A172 (cell line): Measurements from ENCODE around the gene AP1AR. TPM values are rescaled to one million over a fixed set of nuclear protein-coding genes. Genes with fewer than 3 reads are reported as not detected.
A peak's percentile ranks its signal among the peaks of the same experiment; 100 is the strongest.
"Not testable (repeated sequence)": the region's sequence is repeated elsewhere in the genome, so short reads cannot be mapped to it uniquely, and the experiment has no call there.

ENCODE experiments used
- DNase-seq: peaks from one replicate; pipeline ENCODE4 v3.0.0-alpha.2; 2015; ENCODE audit warnings: low spot score
- total RNA-seq: library from RNA; depleted of rRNA; stranded (reverse); fragments of >200 nt; shearing (Covaris generic); gene quantifications from 2 replicates; pipeline ENCODE4 v1.2.3, GENCODE V29; 2014

The AP1AR gene
- total RNA-seq, 1 experiment from 2014 or later, result 32.9 TPM

- no peak for DNase-seq
Observed at GRCh38 chr4:112279025-112279881, 47.7 kb downstream of the AP1AR start.

DNA sequence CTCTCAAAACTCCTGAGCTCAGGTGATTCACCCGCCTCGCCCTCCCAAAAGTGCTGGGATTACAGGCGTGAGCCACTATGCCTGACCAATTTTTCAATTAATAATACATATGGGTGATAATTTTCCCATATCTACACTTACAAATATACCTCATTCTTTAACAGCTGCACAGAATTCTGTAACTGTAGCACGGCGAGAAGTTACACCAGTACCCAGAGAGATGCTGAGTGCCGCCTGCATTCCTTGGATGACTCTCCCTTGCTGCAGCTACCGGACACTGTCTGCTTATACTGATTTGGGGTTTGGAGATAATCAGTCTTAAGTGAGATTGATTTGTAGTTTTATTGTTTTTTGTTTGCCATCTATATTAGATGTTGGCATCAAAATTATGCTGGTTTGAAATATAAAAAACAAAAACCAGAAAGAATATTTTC lies 48.3 kb downstream of the AP1AR start:
- DNase-seq, result no peak

DNA sequence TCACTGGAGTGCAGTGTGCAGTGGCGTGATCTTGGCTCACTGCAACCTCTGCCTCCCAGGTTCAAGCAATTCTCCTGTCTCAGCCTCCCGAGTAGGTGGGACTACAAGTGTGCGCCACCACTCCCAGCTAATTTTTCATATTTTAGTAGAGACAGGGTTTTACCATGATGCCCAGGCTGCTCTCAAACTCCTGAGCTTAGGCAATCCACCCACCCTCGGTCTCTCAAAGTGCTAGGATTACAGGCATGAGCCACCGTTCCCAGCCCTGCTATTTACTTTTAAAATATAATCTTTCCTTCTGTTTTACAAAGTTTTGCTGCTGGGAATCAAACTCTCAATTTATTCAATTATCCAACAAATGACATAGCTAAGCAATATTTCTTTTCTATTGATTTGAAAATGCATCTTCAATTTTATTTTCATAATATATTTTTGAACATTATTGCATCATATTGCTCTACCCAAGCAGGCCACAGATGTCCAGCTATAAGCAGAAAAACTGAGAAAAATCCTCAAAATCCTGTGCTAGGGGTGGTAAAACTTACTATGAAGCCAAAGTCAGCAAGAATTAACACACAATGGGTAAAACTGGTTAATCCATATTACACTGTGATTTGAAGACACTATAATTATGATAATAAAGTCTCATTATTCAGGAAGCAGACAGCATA lies 48.9 kb downstream of the AP1AR start:
- no peak for DNase-seq

DNA sequence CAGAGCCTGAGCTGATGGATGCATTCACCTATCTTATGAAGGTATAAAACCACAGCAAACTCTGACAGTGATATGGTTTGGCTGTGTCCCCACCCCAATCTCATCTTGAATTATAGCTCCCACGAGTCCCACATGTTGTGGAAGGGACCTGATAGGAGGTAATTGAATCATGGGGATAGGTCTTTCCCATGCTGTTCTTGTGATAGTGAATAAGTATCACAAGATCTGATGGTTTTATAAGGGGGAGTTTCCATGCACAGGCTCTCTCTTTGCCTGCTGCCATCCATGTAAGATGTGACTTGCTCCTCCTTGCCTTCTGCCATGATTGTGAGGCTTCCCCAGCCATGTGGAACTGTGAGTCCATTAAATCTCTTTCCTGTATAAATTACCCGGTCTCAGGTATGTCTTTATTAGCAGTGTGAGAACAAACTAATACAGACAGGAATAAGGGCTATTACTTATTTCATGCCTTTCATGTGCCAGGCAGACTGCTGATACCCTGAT lies 50.4 kb downstream of the AP1AR start:
- not testable (repeated sequence) for DNase-seq

DNA sequence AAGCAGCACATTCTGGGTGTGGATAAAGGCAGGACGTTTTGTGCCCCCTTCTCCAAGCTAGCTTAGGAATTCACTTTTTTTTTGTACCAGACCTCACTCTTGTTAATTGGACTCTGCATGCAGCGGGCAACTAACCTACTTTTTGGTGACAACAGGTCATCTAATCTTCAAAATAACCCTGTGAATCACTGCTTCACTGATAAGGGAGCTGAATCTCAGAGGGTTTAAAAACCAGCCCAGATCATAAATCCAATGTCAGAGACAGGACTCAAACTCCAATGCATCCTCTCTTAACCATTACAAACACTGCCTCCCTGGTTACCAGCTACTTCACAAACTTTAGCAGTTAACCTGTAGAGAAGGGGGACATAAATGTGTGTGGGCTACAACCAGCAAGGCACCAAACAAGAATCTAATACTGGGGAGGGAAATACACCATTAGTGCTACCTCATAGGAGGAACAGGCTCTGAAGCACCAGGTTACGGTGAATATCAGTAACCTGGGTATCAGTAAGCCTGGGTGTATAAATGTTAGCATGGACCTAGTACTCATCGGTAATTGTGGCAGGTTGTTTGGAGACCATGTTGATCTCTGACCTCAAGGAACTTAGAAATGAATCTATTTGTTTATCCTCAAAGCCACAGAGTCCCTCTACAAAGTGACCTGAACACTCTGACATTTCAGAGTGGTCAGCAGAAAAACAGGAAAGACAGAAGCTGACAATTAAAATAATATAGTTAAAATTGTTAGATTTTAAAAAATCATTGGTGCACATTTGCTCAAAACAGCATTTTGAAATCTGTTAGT lies 51.5 kb downstream of the AP1AR start:
- DNase-seq, result no peak

DNA sequence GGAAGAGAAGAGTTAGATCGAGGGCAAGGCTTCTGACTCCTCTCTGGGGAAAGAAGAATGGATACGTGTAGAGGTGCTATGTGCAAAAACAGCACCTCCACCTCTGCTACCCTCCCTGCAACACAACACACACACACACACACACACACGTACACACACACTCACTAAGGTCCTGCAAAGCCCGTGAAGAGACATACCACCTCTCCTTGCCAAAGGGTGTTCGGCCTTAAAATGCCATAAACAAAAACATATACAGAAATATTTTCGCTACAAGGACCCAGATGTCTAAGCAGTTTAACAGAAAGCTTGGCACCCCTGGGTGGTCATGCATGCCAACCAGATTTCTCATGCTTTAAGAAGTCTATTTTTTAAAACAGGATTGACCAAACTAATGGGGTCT lies 52.6 kb downstream of the AP1AR start:
- no peak for DNase-seq

DNA sequence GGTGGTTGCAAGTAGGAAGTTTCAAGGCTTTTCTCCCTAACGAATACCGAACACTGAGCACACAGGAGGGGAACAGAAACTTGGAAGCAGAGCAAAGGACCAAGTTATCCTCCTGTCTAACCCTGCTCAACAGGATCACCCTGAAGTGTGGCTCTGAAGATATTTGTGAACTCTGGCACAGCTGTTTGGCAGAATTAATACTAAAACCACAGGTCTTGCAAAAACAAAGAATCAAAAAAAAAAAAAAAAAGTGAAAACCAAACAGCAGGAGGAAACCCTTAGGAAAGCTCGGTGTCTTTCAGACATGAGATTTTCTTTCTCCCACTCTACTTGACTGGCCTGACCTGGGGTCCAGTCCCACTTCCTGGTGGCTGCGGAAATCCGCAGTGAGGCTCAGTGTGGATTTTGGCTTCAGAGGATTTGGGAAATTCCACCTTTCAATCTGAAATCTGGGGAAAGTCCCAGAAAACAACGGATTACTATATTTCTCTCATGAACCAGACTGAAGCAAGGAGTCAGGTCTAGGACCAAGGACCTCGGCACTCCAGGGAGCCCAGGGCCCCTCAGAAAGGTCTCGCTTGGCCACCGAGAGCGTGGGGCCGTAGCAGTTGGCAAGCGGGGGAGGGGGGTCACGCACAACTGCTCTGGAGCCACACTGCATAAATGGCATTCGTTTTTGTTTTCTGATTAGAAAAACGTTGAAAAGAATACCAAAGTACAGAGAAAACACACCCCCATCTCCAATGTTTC lies 53.2 kb downstream of the AP1AR start:
- no peak for DNase-seq

DNA sequence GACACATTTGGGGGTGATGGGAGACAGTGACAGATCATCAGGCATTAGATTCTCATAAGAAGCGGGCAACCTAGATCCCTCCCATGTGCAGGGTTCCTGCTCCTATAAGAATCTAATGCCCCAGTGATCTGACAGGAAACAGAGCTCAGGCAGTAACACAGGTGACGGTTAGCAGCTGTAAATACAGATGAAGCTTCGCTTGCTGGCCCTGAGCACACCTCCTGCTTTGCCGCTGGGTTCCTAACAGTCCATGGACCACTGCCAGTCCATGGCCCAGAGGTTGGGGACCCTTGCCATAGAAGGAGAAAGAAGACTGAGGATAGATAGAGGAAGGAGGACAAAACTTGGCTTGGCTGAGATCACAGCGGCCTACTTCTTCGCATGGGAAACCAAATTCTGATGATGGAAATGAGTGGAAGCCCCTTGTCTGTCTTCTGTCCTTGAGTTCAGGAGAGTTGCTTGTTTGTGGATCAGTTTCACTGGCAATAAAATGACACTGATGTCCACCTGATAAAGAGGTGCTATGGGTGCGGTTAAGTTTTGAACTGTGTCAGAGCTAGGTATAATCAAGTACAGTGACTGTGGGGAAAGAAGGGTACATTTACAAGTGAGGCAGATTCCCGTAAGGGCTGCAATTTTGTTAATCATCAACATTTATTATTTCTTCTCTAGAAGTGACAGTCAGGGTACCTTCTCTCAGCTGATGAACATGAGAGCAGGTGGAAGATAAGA lies 55.8 kb downstream of the AP1AR start:
- DNase-seq, result no peak

DNA sequence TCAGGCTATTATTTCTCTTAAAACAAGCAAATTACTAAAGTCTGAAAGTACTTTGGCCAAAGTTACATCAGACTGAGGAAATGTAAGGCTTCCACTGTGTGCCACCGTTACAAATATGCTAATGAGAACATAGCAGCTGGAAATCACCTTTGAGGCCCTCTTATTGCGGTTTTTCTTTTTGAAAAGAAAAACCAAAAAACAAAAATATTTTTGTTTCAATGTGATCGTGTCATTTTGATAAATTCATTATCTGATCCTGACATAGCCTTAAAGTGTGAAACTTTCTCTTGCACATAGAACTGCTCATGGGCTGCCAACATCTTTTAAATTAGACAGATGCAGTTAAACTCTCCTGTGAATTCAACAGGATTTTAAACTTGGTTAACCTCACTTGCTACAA lies 56.9 kb downstream of the AP1AR start:
- DNase-seq, result no peak

DNA sequence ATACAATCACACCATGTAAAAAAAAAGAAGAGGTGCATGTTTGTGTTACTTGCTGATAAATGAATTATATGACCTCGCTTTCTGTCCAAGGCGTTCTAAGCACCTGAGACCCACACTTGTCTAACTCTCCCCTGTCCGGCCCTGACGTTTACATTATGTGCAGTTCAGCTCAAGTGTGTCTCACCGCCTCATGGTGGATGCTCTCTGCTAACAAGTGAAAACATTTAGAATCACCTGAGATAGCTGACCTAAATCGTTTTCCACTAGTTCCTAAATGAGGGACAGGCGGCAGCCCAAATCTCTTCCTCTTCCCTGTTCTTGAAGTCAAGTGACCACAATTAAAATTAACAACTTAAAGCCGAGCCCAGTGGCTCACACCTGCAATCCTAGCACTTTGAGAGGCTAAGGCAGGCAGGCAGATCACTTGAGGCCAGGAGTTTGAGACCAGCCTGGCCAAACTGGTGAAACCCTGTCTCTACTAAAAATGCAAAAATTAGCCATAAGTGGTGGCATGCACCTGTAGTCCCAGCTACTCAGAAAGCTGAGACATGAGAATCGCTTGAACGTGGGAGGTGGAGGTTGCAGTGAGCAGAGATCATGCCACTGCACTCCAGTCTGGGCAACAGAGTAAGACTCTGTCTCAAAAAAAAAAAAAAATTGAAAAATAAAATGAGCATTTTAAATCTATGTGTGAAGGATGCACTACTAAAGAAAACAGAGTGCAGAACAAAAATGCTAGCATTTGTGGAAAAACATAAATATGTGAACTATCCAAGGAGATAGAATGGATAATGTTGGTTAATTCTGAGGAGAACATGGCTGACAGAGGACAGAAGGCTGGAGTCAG lies 58.0 kb downstream of the AP1AR start:
- DNase-seq, result no peak

GRCh38 chr4:112290341-112290740 lies 58.8 kb downstream of the AP1AR start:
- DNase-seq, result no peak

DNA sequence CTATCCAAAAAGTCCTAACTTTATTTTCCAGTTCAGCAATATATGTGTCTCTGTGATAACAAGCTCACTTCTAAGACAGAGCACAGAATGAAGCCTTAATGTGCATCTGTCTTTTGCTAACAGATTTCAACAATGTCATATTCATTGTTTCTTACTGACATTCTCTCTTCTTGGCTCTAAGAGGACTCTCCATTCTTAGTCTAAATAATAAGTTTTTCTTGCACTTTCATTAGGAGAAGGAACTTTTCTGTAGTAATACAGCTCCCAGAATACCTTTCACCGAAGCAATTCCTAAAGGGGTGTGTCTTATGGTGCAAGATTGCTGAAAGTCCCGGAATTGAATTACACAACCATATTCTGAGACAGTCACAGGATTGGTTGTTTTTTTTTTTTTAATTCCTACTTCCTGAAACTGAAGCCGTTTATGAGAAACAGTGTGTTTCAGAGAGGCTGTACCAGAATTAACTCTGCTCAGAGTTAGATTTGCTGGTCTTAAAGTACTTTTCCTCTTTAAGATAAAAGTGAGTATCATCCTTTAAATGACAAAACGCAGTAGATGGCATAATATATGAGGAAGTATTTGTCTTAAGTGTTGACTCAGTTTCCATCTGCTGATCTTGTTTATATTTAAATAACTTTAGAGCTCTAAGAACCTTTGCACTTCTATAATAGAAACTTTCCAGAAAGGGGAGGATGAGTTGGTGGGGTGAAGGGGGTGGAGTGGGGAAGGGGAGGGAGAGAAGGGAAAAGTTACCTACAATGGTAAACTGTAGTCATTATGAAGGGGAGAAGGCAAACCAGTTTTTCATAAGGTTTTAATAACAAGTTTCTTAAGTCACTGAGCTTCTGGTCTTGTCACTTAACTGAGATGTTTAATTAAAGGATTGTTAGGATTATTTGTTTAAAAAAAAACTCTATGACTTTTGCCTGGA lies 65.6 kb downstream of the AP1AR start, which contains the start of gene ALPK1:
Gene ALPK1 (plus strand): TSS at position 421 of the 932 bp plus-strand sequence.
- DNase-seq, result peak; percentile 81

DNA sequence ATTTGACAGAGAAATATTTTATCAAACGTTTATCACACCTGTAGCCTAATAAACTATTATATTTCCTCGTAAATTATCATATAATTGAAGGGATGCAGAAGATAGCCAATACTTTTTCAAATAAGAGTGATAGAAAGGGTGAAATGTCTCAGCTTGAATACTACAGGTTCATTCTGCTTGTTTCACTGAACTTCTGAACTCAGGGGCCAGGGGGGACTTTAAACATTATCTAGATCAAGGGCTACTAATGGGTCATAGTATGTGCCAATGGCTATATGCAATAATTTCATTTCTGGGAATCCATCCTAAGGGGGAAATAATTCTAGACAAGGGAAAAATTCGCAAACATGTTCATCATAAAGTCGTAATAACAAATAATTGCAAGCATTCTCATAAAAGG lies 68.1 kb downstream of the AP1AR start:
- no peak for DNase-seq

GRCh38 chr4:112302320-112303274 lies 71.0 kb downstream of the AP1AR start:
- DNase-seq, result no peak

DNA sequence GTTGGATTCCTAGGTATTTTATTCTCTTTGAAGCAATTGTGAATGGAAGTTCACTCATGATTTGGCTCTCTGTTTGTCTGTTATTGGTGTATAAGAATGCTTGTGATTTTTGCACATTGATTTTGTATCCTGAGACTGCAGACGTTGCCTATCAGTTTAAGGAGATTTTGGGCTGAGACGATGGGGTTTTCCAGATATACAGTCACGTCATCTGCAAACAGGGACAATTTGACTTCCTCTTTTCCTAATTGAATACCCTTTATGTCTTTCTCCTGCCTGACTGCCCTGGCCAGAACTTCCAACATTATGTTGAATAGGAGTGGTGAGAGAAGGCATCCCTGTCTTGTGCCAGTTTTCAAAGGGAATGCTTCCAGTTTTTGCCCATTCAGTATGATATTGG lies 73.9 kb downstream of the AP1AR start:
- not testable (repeated sequence) for DNase-seq

- DNase-seq, result not testable (repeated sequence)
Observed at GRCh38 chr4:112309263-112309791, 77.7 kb downstream of the AP1AR start.

- no peak for DNase-seq
Observed at GRCh38 chr4:112311516-112311915, 79.9 kb downstream of the AP1AR start.
